ENCODE results near the gene ERI3. TPM values are rescaled to one million over a fixed set of nuclear protein-coding genes. Genes with fewer than 3 reads are reported as not detected.

The ERI3 gene
- total RNA-seq, 4 donors from 2014 or later = 14.0 to 29.2 (median 22.8) TPM

DNA sequence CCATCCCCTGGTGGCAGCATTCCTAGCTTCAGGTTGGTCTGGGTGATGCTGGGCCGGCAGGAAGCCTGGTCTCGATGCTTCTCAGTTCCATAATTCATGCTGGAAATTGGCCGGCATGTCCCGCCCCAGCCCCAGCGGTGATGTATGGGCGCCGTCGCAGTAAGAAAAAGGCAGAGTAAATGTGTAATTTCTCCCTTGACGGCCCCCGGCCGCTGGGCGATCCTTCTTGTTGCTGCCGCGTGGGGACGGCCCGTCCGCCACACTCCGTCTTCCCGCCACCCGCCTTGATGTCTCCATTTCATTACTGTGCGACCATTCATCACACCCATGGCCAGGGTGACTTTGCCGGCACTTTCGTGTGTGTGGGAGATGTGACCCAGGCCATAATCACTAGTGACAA lies 133.3 kb downstream of the ERI3 start:
- no peaks in the 10 kb centered on the region for H3K27me3 ChIP-seq
- no peak overlapping the region for H3K4me3 ChIP-seq
- H3K9me3 ChIP-seq = no peaks in the 10 kb centered on the region
- no peak for TF ChIP-seq POLR2A (IDR thresholded peaks at IDR 0.05)
- TF ChIP-seq, protein P1, sequence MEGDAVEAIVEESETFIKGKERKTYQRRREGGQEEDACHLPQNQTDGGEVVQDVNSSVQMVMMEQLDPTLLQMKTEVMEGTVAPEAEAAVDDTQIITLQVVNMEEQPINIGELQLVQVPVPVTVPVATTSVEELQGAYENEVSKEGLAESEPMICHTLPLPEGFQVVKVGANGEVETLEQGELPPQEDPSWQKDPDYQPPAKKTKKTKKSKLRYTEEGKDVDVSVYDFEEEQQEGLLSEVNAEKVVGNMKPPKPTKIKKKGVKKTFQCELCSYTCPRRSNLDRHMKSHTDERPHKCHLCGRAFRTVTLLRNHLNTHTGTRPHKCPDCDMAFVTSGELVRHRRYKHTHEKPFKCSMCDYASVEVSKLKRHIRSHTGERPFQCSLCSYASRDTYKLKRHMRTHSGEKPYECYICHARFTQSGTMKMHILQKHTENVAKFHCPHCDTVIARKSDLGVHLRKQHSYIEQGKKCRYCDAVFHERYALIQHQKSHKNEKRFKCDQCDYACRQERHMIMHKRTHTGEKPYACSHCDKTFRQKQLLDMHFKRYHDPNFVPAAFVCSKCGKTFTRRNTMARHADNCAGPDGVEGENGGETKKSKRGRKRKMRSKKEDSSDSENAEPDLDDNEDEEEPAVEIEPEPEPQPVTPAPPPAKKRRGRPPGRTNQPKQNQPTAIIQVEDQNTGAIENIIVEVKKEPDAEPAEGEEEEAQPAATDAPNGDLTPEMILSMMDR (IDR thresholded peaks at IDR 0.05) = no peak
- no peak for DNase-seq
- H3K4me1 ChIP-seq = peaks cover 0 to 6% (median 0%) of the 10 kb centered on the region in 4 donors
- peaks cover 0 to 34% (median 0%) of the 10 kb centered on the region in 3 donors for H3K36me3 ChIP-seq
- no peak overlapping the region for H3K27ac ChIP-seq

DNA sequence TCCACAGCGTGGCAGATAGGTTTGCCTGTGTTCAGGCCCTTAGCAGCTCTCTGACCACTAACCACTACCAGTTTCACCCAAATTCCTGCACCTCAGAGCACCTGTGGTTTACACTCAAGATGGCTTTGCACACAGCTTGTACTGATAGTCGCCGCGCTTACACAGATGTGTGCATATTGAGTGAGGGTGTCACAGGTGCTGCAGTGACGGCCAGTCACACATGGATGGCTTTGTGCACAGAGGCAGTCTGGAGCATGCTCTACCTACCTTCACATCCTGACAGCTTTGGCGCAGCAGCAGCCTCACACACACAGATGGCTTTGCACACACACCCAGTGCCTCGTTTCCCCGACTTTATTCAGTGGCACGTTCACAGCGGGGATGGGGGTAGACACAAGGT lies 134.3 kb downstream of the ERI3 start:
- H3K9me3 ChIP-seq = no peaks in the 10 kb centered on the region
- no peaks in the 10 kb centered on the region for H3K27me3 ChIP-seq
- H3K4me3 ChIP-seq = no peak overlapping the region
- peaks cover 0 to 6% (median 0%) of the 10 kb centered on the region in 4 donors for H3K4me1 ChIP-seq
- TF ChIP-seq POLR2A (IDR thresholded peaks at IDR 0.05) = no peak
- TF ChIP-seq, protein P1 (IDR thresholded peaks at IDR 0.05) = no peak
- peak in 2 of 3 donors; percentile 65 to 74 for DNase-seq
- peaks cover 0 to 39% (median 0%) of the 10 kb centered on the region in 3 donors for H3K36me3 ChIP-seq
- H3K27ac ChIP-seq = peak overlapping the region in 2 of 4 donors; percentile 32 to 70

DNA sequence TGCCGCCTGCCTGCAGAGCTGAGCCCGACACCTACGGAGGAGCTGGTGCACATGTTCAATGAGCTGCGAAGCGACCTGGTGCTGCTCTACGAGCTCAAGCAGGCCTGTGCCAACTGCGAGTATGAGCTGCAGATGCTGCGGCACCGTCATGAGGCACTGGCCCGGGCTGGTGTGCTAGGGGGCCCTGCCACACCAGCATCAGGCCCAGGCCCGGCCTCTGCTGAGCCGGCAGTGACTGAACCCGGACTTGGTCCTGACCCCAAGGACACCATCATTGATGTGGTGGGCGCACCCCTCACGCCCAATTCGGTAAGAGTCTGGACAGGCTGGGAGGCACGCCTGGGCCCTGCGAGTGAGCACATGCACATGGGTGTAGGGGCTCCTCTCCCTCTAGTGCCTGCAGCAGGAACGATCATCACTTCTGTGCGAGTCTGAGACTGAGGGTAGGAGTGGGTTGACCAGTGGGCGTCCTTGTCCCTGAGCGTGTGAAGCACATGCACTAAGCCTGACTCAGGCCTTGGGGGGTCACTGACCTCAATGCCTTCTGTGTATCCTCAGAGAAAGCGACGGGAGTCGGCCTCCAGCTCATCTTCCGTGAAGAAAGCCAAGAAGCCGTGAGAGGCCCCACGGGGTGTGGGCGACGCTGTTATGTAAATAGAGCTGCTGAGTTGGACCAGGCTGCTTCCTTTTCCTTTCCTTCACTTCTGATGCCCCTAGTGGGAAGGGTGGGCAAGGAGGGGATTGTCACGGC lies 134.9 kb downstream of the ERI3 start:
- TF ChIP-seq, protein P1 (IDR thresholded peaks at IDR 0.05) = no peak
- no peak for TF ChIP-seq POLR2A (IDR thresholded peaks at IDR 0.05)
- Histone ChIP-seq H3K27me3 (no peaks in the 10 kb centered on the region), H3K4me3 (no peak overlapping the region), H3K9me3 (no peaks in the 10 kb centered on the region), H3K27ac (peak overlapping the region in 2 of 4 donors; percentile 32 to 70), H3K4me1 (peaks cover 0 to 6% (median 0%) of the 10 kb centered on the region in 4 donors), H3K36me3 (peaks cover 0 to 40% (median 0%) of the 10 kb centered on the region in 3 donors)
- no peak for DNase-seq

DNA sequence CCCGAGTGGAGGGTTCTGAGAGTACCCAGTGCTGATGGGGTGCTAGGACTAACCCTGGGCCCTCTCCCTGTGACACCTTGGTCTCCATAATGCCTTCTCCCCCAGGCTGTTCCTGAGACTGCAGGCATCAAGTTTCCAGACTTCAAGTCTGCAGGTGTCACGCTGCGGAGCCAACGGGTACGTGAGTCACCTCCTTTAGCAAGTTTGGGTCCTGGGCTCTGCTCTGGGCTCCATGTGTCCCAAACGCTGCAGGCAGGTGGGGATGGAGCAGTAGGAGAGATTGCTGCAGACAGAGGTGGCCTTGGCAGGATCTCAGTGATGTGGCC lies 135.8 kb downstream of the ERI3 start:
- no peaks in the 10 kb centered on the region for H3K27me3 ChIP-seq
- H3K27ac ChIP-seq = no peak overlapping the region
- peaks cover 0 to 48% (median 0%) of the 10 kb centered on the region in 3 donors for H3K36me3 ChIP-seq
- peaks cover 0 to 10% (median 3%) of the 10 kb centered on the region in 4 donors for H3K4me1 ChIP-seq
- TF ChIP-seq POLR2A (IDR thresholded peaks at IDR 0.05) = no peak
- TF ChIP-seq, protein P1 (IDR thresholded peaks at IDR 0.05) = no peak
- H3K4me3 ChIP-seq = no peak overlapping the region
- no peaks in the 10 kb centered on the region for H3K9me3 ChIP-seq
- DNase-seq = no peak

DNA sequence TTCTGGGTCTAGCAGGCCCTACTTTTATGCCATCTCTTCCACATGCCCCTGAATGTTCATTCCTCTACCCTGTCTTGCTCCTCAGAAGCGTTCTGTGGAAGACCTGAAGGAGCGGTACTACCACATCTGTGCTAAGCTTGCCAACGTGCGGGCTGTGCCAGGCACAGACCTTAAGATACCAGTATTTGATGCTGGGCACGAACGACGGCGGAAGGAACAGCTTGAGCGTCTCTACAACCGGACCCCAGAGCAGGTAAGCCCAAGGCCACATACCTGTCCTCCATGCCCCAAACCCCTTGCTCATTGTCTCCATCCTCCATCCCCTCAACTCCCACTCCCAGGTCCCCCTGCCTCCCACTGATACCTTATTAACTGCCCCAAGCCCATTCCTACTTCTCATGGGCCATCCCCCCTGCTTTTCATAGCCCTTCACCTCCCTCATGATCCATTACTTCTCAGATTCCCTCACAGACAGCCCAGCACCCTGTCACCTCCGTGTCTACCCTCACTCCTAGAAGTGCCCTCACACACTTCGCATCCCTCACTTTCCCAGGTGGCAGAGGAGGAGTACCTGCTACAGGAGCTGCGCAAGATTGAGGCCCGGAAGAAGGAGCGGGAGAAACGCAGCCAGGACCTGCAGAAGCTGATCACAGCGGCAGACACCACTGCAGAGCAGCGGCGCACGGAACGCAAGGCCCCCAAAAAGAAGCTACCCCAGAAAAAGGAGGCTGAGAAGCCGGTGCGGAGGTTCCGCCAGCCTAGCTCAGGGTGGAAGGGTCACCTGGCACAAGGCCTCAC lies 136.4 kb downstream of the ERI3 start:
- Histone ChIP-seq H3K27ac (no peak overlapping the region), H3K36me3 (peaks cover 0 to 48% (median 0%) of the 10 kb centered on the region in 3 donors), H3K4me3 (no peak overlapping the region), H3K4me1 (peaks cover 0 to 16% (median 6%) of the 10 kb centered on the region in 4 donors), H3K9me3 (no peaks in the 10 kb centered on the region), H3K27me3 (no peaks in the 10 kb centered on the region)
- no peak for TF ChIP-seq POLR2A (IDR thresholded peaks at IDR 0.05)
- TF ChIP-seq, protein P1 (IDR thresholded peaks at IDR 0.05) = no peak
- DNase-seq = no peak
